ENCODE data around the gene C11orf97. TPM values are rescaled to one million over a fixed set of nuclear protein-coding genes. Genes with fewer than 3 reads are reported as not detected.

C11orf97 gene
- total RNA-seq, 1 experiment from 2014 or later = not detected

DNA sequence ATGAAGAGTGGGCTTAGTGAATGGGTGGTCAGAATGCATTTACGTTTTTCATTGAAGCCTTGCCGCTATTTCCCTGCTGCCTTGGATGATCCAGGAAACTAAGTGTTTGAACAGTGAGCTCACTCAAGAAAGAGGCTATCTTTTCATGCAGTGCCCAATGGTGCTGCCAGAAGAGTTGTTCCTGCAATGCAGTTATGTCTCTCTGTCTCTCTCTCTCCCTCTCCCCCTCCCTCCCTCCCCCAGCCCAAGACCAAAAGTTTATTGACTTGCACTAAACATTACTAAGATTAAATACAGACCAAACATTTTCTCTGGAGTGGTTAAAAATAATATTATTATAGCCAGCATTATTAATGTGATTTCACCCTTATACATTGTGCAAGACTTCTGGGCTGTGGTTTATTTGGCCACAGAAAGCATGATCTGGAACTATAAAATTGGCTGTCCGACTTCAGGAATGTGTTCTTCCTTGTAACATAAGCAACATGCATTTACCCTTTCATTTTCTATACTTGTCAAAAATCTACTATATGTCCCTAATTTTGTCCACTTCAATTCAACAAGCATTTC, 24.9 kb downstream of the C11orf97 start:
- Histone ChIP-seq H3K27me3 (ENCODE audit: insufficient read depth, low read depth) (no peaks in the 10 kb centered on the region), H3K79me2 (ENCODE audit: low read depth) (no peaks in the 10 kb centered on the region), H3F3A (ENCODE audit: insufficient read depth, low read depth) (no peaks in the 10 kb centered on the region), H4K20me1 (ENCODE audit: insufficient read depth) (no peaks in the 10 kb centered on the region), H2AFZ (no peak overlapping the region), H3K36me3 (ENCODE audit: low read depth) (no peaks in the 10 kb centered on the region), H3K27ac (no peak overlapping the region), H3K9me3 (ENCODE audit: insufficient read depth, low read depth) (no peaks in the 10 kb centered on the region), H3K4me2 (0 out of 2 replicates have a peak overlapping the region, but pooled peaks have one; percentile 1), H3K9me2 (ENCODE audit: insufficient read depth) (no peaks in the 10 kb centered on the region), H3K4me3 (no peak overlapping the region), H3K4me1 (replicated peaks; ENCODE audit: insufficient read depth) (peaks cover 16% of the 10 kb centered on the region)
- CTCF ChIA-PET = no interaction called here
- no TSS peak for BruUV-seq (replicated peaks)
- POLR2A ChIA-PET (ENCODE audit: unreplicated experiment) = no interaction called here
- no peak for TF ChIP-seq EZH2 (IDR thresholded peaks at IDR 0.05; ENCODE audit: low read depth)
- TF ChIP-seq, protein P1, sequence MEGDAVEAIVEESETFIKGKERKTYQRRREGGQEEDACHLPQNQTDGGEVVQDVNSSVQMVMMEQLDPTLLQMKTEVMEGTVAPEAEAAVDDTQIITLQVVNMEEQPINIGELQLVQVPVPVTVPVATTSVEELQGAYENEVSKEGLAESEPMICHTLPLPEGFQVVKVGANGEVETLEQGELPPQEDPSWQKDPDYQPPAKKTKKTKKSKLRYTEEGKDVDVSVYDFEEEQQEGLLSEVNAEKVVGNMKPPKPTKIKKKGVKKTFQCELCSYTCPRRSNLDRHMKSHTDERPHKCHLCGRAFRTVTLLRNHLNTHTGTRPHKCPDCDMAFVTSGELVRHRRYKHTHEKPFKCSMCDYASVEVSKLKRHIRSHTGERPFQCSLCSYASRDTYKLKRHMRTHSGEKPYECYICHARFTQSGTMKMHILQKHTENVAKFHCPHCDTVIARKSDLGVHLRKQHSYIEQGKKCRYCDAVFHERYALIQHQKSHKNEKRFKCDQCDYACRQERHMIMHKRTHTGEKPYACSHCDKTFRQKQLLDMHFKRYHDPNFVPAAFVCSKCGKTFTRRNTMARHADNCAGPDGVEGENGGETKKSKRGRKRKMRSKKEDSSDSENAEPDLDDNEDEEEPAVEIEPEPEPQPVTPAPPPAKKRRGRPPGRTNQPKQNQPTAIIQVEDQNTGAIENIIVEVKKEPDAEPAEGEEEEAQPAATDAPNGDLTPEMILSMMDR (conservative IDR thresholded peaks at IDR 0.05) = no peak
- DNase-seq = peak in 1 of 2 experiments; percentile 63
- intact Hi-C loops (cut with micrococcal nuclease; ENCODE audit: unreplicated experiment) = no loop called here

DNA sequence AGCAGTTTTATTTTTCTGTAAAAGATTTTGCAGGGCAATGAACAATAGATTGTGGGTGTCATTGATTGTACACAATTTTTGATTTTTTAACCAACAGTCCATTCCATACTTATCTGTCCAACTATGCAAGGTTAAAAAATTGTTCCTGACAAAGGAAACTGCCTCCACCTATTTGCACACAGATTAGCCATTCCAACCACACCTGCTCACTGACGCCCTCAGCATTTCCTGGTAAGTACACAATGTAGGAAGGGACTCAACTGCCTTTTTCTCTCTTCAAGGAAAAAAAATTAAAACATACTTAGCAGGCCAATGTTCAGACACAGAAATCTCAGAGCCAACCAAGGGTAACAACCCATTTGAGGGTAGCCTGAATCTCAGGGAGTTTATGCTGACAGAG, 27.2 kb downstream of the C11orf97 start:
- peak in 1 of 2 experiments; percentile 66 for DNase-seq
- Histone ChIP-seq H3K27ac (no peak overlapping the region), H3K4me2 (no peak overlapping the region), H3K9me2 (ENCODE audit: insufficient read depth) (no peaks in the 10 kb centered on the region), H3F3A (ENCODE audit: insufficient read depth, low read depth) (peaks cover 11% of the 10 kb centered on the region), H3K4me3 (no peak overlapping the region), H4K20me1 (ENCODE audit: insufficient read depth) (no peaks in the 10 kb centered on the region), H3K36me3 (ENCODE audit: low read depth) (no peaks in the 10 kb centered on the region), H3K4me1 (replicated peaks; ENCODE audit: insufficient read depth) (peaks cover 26% of the 10 kb centered on the region), H3K27me3 (ENCODE audit: insufficient read depth, low read depth) (no peaks in the 10 kb centered on the region), H3K79me2 (ENCODE audit: low read depth) (no peaks in the 10 kb centered on the region), H3K9me3 (ENCODE audit: insufficient read depth, low read depth) (no peaks in the 10 kb centered on the region), H2AFZ (no peak overlapping the region)
- ChIA-PET POLR2A (ENCODE audit: unreplicated experiment) (no interaction called here), CTCF (no interaction called here)
- TF ChIP-seq, protein P1 (conservative IDR thresholded peaks at IDR 0.05) = no peak
- no peak for TF ChIP-seq EZH2 (IDR thresholded peaks at IDR 0.05; ENCODE audit: low read depth)
- intact Hi-C loops (cut with micrococcal nuclease; ENCODE audit: unreplicated experiment) = no loop called here
- BruUV-seq (replicated peaks) = no TSS peak

DNA sequence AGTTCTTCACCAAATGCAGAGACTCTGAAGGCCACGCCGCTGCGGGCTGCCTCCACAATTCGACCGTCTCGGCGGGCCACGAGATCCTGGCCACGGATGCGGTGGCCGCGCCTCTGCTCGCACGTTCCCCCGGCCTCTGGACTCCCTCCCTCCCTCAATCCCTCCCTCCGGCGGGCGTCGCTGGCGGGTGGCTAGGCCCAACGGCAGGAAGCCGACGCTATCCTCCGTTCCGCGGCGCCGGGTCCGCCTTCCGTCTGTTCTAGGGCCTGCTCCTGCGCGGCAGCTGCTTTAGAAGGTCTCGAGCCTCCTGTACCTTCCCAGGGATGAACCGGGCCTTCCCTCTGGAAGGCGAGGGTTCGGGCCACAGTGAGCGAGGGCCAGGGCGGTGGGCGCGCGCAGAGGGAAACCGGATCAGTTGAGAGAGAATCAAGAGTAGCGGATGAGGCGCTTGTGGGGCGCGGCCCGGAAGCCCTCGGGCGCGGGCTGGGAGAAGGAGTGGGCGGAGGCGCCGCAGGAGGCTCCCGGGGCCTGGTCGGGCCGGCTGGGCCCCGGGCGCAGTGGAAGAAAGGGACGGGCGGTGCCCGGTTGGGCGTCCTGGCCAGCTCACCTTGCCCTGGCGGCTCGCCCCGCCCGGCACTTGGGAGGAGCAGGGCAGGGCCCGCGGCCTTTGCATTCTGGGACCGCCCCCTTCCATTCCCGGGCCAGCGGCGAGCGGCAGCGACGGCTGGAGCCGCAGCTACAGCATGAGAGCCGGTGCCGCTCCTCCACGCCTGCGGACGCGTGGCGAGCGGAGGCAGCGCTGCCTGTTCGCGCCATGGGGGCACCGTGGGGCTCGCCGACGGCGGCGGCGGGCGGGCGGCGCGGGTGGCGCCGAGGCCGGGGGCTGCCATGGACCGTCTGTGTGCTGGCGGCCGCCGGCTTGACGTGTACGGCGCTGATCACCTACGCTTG, 31.7 kb downstream of the C11orf97 start, which contains the start of gene FUT4:
Gene FUT4, plus strand, starts transcription at position 227 of the 951 bp plus-strand sequence. Its CDS starts 213 bp downstream, at position 440.
- Histone ChIP-seq H2AFZ (peak within 1 kb of the TSS; percentile 95), H3K9me3 (ENCODE audit: insufficient read depth, low read depth) (no peaks in the 10 kb centered on the region), H3K27me3 (ENCODE audit: insufficient read depth, low read depth) (no peaks in the 10 kb centered on the region), H3K36me3 (ENCODE audit: low read depth) (no peaks in the 10 kb centered on the region), H3K27ac (peak within 1 kb of the TSS; percentile 85), H3F3A (ENCODE audit: insufficient read depth, low read depth) (peaks cover 18% of the 10 kb centered on the region), H3K4me2 (peak within 1 kb of the TSS; percentile 82), H3K9me2 (ENCODE audit: insufficient read depth) (no peaks in the 10 kb centered on the region), H3K4me1 (replicated peaks; ENCODE audit: insufficient read depth) (peaks cover 50% of the 10 kb centered on the region), H3K79me2 (ENCODE audit: low read depth) (peaks cover 33% of the 10 kb centered on the region), H3K4me3 (peak within 1 kb of the TSS; percentile 87), H4K20me1 (ENCODE audit: insufficient read depth) (no peaks in the 10 kb centered on the region; the same call in 1 of the 2 replicates)
- no peak for TF ChIP-seq EZH2 (IDR thresholded peaks at IDR 0.05; ENCODE audit: low read depth)
- TF ChIP-seq, protein P1 (conservative IDR thresholded peaks at IDR 0.05) = no peak
- CTCF ChIA-PET = no interaction called here
- BruUV-seq (replicated peaks) = no TSS peak
- intact Hi-C loops (cut with micrococcal nuclease; ENCODE audit: unreplicated experiment) = loop anchor here (1.0 to 5.0 kb wide), 2 partner anchors 44 to 193 kb away; no protein-coding TSS in a partner anchor
- DNase-seq = peak; percentile 90 to 95
- POLR2A ChIA-PET (ENCODE audit: unreplicated experiment) = interaction anchor here (0.6 to 0.7 kb wide), 5 partner anchors 9 to 1834 kb away, joined by 3 to 8 read pairs (median 4); no protein-coding TSS in a partner anchor

Measured in PC-9 (cell line).